ENCODE measurements around the gene RNF113B.

RNF113B gene

GRCh38 chr13:98176777-98177608, at the start of gene RNF113B:
Gene RNF113B (minus strand): TSS chr13:98177269. CDS start chr13:98177236, 33 bp downstream.
- DNase-seq, result no peak

- DNase-seq, result no peak
Measured at GRCh38 chr13:98226496-98226895, 49.4 kb upstream of the RNF113B start.

GRCh38 chr13:98225036-98225940, 48.2 kb upstream of the RNF113B start:
- no peak for DNase-seq

GRCh38 chr13:98224557-98224956, 47.5 kb upstream of the RNF113B start:
- no peak for DNase-seq

- DNase-seq, result no peak
Measured at GRCh38 chr13:98223741-98224140, 46.7 kb upstream of the RNF113B start.

- DNase-seq, result no peak
Measured at GRCh38 chr13:98222816-98223215, 45.7 kb upstream of the RNF113B start.

GRCh38 chr13:98222081-98222554, 45.0 kb upstream of the RNF113B start:
- DNase-seq, result no peak

- no peak for DNase-seq
Measured at GRCh38 chr13:98221234-98221633, 44.2 kb upstream of the RNF113B start.

GRCh38 chr13:98220271-98220791, 43.3 kb upstream of the RNF113B start:
- no peak for DNase-seq

- no peak for DNase-seq
Measured at GRCh38 chr13:98219685-98220084, 42.6 kb upstream of the RNF113B start.

GRCh38 chr13:98217597-98217996, 40.5 kb upstream of the RNF113B start:
- no peak for DNase-seq

GRCh38 chr13:98216711-98217285, 39.7 kb upstream of the RNF113B start:
- no peak for DNase-seq

GRCh38 chr13:98216135-98216565, 39.1 kb upstream of the RNF113B start:
- DNase-seq, result no peak

GRCh38 chr13:98215508-98215907, 38.4 kb upstream of the RNF113B start:
- DNase-seq, result no peak

GRCh38 chr13:98214707-98215106, 37.6 kb upstream of the RNF113B start:
- DNase-seq, result no peak

- DNase-seq, result no peak
Measured at GRCh38 chr13:98214008-98214643, 37.1 kb upstream of the RNF113B start.

- no peak for DNase-seq
Measured at GRCh38 chr13:98213354-98213753, 36.3 kb upstream of the RNF113B start.

GRCh38 chr13:98212763-98213162, 35.7 kb upstream of the RNF113B start:
- DNase-seq, result peak; percentile 30

GRCh38 chr13:98208606-98209005, 31.5 kb upstream of the RNF113B start:
- DNase-seq, result no peak

GRCh38 chr13:98207416-98207815, 30.3 kb upstream of the RNF113B start:
- DNase-seq, result no peak

GRCh38 chr13:98206946-98207345, 29.9 kb upstream of the RNF113B start:
- DNase-seq, result no peak

GRCh38 chr13:98204546-98204945, 27.5 kb upstream of the RNF113B start:
- no peak for DNase-seq

All from NCI-H1417 treated with DMSO at 0.1 percent for 48 hours (cell line).